Measurements from ENCODE around the gene PIK3CD.
"Not testable (repeated sequence)": the region's sequence is repeated elsewhere in the genome, so short reads cannot be mapped to it uniquely, and the experiment has no call there.

The PIK3CD gene

DNA sequence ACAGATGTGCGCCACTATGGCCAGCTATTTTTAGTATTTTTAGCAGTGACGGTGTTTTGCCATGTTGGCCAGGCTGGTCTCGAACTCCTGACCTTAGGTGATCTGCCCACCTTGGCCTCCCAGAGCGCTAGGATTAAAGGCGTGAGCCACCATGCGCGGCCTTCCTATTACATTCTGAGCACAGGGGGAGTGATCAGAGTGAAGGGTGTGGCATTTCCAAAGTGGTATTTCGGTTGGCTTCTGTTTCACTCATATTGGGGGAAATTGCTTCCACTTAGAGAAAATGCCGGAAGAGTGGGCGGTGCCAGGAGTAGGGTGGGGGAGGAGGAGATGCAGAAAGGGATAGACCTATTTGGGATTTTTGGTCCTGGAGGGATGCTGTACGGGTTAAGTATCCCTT is 4.3 kb downstream of the PIK3CD start:
- DNase-seq: no peak

DNA sequence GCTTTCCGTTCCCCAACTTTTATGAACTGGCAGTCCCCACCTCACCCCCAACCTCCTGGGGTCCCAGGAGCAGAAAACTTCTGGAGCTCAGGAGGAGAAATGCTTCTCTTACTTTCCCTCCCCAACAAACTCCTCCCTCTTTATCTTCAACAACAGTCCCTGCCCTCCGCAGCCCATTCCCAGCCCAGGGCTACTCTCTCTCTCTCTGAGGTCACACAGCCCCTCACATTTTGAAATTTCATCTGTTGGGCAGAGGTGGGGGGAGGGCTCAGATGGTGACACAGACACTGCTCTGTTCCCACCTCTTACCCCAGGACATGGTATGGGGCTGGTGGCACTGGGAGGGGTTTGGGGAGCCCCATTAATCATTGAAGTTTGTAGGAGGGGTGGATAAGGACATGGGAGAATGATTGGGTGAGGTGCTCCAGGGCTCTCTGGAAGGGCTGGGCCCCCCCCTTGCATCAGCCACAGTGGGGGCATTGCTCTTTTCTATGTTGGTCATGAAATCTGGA is 6.0 kb downstream of the PIK3CD start:
- no peak for DNase-seq

DNA sequence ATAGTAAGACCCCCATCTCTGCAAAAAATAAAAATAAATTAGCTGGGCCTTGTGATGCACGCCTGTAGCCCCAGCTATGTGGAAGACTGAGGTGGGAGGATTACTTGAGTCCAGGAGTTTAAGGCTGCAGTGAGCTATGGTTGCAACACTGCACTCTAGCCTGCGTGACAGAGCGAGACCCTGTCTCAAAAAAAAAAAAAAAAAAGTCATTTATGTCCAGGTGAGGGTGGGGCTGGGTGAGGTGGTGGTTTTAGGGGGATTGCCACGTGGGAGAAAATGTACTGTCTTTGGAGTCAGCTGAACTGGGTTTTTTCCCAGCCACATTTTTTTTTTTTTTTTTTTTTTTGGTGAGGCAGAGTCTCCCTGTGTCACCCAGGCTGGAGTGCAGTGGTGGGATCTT is 6.7 kb downstream of the PIK3CD start:
- no peak for DNase-seq

DNA sequence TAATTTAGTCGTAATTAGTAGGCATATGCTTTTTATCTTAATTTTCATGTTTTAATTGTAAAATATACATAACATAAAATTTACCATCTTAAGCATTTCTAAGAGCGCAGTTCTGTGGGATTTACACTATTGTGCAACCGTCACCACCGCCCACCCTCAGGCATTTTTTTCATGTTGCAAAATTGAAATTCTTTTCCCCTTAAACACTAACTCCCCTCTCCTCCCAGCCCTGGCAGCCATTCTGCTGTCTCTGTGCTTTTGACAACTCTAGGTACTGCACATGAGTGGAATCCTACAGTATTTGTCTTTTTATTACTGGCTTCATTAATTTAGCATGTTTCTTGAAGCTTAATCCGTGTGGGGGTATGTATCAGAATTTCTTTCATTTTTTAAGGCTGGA is 7.8 kb downstream of the PIK3CD start:
- DNase-seq: no peak

DNA sequence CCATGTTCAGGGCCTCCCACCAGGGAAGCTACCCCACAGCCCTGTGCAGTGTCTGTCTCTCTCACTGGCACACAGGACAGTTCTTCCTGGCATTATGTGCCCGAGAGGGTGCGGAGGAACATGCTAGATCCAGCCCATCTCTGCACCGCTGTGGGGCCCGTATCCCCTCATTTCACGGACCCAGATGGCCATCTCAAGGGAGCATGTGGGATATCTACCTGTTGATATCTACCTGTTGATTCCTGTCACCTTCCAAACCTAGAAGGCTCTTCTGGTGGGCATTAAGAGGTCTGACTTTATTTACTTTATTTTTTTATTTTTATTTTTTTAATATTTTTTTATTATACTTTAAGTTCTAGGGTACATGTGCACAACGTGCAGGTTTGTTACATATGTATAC is 11.7 kb downstream of the PIK3CD start:
- no peak for DNase-seq

DNA sequence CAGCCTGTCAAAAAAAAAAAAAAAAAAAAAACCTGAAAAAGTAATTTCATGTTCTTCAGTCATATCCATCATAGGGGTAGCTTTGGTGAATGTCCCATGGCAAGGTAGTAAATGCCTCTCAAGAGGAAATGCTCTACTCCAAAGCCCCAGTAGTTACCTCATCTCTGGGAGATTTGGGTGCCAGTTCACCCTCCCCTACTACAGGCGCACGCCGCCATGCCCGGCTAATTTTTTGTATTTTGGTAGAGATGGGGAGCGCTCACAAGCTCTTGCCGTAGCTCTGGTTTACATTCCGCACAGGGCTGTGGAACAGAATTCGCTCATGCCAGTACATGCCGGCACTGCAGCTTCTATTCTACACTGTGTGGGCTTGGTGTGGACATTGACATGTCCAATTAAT is 13.7 kb downstream of the PIK3CD start:
- DNase-seq: no peak

DNA sequence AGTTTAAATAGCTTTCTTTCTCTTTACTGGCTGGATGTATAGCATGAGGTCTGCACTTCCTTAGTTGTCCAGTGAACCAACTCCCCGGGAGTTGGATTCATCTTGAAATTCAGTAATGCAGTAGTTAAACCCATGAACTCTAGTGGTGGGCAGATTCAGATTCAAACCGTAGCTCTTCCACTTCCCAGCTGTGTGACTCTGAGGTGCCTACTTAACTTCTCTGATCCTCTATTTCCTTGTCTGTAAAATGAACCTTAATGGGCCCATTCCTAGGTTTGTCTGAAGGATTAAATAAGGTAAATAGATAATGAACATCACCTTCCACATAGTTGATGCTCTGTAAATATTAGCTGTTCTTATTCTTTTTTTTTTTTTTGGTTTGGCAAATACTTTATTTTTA is 16.5 kb downstream of the PIK3CD start:
- DNase-seq: no peak

DNA sequence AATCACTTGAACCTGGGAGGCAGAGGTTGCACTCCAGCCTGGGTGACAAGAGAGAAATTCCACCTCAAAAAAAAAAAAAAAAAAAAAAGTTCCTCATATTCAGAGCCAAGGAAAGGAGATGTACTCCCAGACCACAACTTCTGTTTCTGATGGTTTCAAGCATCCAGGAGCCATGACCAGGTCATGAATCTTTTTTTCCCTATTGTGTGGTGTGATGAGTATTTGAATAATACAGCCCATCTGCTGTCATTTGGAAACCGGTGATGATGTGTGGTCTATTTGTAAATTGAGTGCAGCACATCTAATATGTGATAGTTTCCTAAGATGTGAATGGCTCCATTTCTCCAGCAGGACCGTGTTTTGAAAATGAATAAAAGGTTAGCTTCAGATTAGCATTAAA is 18.6 kb downstream of the PIK3CD start:
- DNase-seq: no peak

DNA sequence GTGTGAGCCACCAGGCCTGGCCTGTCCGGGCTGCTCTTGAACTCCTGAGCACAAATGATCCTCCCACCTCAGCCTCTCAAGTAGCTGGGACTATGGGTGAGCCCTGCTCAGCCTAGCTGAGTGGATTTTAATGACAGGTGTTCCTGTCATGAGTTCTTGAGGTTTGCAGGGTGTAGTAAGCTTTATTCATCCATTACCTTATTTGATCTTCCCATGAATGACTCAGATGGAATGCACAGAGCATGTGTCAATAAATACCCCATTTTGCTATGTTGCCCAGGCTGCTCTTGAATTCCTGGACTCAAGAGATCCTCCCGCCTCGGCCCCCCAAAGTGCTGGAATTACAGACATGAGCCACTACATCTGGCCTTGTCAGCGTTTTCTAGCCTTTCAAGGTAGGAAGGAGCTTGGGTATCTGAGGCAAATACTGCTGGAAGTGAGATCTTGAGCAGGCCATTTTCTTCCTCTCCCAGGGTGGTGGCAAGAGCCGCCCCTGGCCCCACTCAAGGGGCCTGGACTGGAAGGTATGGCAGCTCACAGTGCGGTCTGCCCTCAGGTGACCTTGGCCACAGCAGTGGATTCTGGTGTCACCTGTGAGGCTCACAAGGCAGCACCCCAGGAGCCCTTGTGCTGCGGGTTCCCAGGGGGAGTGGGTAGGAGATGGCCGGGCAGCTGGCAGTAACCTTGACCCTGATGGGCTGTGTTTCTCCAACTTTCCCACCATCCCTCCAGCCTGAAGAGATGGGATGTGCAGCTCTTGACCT is 20.0 kb downstream of the PIK3CD start:
- no peak for DNase-seq

DNA sequence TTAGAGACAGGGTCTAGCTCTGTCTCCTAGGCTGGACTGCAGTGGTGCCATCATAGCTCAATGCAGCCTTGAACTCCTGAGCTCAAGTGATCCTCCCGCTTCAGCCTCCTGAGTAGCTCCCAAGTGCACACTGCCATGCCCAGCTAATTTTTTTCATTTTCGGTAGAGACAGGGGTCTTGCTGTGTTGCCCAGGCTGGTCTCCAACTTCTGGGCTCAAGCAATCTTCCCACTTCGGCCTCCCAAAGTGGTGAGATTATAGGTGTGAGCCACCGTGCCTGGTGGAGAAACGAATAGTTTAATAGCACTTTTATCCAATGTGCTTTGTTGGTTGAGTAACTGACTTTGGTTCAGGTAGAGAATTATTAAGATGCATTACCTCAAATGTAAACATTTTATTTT is 20.9 kb downstream of the PIK3CD start:
- no peak for DNase-seq

DNA sequence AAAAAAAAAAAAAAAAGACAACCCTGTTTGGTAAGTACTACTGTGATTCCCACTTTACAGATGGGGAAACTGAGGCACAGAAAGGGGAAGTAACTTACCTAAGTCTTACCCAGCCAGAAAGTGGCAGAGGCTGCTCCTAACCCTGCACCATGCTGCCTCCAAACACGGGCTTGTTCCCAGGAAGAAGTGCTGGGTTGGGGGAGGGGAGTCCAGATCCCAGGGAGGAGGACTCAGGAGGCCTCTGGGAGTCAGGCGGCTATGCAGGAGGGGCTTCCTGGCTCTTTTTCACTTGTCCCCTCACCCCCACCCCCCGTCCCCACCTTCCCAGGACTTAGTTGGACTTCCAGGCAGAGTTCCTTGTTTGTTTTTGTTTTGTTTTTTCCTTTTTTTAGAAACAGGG is 23.9 kb downstream of the PIK3CD start:
- no peak for DNase-seq

DNA sequence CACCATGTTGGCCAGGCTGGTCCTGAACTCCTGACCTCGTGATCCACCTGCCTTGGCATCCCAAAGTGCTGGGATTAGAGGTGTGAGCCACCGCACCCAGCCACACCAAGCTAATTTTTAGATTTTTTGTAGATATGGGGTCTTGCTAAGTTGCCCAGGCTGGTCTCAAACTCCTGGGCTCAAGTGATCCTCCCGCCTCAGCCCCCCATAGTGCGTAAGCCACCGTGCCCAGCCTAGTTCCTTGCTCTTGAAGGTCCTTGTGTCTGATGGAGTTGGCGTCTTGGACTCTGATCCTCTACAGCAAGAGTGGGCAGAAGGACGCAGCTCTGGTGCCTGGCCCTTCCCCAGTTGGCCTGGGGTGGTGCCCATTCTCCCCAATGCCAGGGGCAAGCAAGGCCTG is 24.6 kb downstream of the PIK3CD start:
- not testable (repeated sequence) for DNase-seq

DNA sequence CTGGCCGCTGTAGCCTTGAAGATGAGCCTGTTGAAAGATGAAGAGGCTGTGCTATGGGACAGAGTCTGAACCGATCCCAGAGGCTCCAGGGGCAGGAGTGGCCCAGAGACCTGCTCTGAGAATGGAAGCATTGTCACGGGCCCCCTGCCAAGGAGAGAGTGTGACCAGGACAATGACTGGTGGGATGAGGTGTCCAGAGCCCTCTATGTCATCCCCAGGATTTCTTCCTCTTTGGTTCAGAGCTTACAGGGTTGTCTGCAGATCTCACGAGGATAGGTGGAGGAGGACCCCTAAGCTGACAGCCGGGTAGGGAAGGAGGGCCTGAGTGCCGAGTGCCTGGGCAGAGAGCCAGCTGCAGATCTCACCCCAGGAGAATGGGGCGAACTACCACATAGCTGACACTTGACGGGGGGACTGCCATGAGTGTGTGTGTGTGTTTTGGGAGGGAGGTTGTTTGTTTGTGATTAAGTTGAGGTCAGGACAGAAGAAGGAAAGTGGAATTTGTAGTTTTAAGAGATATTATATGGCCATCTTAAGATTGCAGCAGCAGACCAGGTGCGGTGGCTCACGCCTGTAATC is 25.4 kb downstream of the PIK3CD start:
- DNase-seq: no peak

DNA sequence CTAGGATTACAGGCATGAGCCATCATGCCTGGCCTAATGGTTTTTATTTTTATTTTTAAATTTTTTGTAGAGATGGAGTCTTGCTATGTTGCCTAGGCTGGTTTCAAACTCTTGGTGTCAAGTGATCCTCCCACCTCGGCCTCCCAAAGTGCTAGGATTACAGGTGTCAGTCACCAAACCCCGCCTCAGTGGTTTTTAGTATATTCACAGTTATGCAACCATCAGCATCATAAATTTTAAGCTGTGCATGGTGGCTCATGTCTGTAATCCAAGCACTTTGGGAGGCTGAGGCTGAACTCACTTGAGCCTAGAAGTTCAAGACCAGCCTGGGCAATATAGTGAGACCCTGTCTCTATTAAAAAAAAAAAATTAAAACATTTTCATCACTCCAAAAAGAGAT is 28.6 kb downstream of the PIK3CD start:
- no peak for DNase-seq

DNA sequence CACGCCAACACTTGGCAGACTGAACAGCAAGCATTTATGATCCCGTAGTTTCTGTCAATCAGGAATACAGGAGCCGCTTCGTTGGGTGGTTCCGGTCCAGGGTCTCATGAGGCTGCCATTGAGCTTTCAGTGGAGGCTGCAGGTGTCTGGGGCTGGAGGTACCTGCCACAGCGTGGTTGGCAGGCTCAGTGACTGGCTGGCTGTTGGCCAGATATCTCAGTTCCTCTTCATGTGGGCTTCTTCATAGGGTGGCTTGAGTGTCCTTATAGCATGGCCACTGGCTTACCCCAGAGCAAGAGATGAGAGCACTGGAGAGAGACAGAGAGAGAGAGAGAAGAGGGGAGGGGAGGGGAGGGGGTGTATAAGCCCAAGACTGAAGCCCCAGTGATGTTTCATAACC is 29.3 kb downstream of the PIK3CD start:
- DNase-seq: no peak

DNA sequence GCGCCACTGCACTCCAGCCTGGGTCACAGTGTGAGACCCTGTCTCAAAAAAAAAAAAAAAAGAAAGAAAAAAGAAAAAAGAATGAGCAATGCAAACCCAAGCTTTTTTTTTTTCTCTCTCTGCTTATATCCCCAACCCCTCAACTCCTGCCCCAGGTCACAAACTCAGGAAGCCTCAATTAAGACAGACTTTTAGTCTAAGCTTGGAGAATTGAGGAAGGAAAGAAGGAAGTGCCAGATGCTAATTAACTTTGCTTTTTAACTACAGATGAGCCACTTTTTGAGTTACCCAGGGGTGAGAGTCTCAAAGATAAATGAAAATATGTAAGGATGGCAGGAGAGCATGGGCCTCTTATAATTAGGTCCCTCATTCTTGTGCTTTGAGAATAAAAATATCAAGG is 33.3 kb downstream of the PIK3CD start:
- DNase-seq: no peak

DNA sequence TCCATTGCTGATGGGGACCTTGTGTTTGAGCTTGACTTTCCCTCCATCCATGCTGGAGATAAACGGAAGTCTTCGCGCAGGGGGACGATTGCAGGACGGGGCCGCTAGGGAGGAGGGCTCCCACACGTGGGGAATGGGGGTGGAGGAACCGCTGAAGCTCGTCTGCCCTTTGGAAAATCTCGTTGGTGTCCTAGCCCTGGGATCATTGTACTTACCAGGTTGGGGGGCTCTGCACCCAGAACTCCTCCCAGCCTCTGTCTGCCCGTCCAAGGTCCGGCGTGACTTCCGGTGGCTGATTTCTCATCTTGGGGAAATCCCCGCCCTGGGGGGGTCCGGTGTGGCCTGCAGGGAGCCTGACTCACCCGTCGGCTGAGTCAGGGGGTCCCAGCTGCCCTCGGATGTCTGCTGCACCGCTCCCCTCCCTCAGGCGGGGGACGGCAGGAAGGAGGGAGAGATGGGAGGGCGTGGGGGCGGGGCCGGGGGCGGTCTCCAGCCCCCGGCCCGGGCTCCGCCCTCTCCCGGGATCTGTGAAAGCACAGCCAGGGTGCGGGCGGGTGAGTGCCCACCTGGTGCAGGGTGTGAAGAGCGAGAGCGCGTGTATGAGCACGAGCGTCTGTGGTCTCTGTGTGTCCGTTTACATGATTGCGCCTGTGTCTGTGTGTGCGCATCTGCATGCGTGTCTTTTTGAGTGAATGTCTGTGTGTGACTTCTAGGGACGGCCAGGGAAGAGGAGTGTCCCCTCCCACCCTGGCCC is 35.8 kb downstream of the PIK3CD start:
- DNase-seq: peak; percentile 73

DNA sequence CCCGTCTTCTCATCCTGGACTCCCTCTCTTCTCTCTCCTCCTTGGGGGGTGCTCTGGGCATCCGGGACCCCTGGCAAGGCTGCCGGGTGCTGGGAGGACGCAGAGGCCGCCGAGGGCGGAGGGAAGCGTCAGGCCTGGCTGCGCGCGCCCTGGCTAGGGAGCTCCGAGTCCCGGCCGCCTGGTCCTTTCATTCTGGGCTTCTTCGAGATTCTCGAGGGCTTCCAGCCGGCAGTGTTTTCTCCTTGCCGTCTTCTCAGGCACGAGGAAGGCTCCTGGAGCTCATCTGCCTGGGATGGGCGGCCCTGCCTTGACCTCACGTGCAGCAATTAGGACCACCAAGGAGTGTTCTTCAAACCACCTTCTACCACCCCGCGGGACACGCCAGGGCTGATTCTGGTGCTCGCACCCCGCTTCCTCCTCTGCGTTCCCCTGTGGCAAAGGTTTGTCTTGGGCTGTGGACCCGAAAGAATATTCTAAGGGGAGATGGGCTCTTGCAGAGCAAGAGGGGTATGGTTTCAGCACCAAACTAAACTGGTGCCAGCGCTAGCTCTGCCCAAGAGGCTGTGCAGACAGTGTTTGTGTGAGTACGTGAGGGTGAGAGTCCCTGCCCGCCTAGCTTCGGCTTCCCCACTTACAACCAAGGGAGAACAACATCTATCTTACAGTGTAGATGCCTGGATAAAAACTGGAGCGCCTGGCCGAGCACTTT is 36.5 kb downstream of the PIK3CD start:
- DNase-seq: peak; percentile 33

DNA sequence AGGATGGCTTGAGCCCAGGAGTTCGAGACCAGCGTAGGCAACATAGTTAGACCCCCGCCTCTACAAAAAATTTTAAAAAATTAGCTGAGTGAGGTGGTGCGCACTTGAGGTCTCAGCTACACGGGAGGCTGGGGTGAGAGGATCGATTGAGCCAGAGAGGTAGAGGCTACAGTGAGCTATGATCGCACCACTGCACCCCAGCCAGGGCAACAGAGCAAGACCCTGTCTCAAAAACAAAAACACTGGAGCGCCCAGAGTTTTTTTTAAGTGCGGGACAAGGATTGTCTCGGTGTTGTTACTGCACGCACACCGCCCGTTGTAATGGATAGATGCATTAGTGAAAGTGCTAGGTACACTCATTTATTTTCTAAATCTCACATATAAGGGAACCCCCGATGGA is 37.1 kb downstream of the PIK3CD start:
- DNase-seq: no peak

DNA sequence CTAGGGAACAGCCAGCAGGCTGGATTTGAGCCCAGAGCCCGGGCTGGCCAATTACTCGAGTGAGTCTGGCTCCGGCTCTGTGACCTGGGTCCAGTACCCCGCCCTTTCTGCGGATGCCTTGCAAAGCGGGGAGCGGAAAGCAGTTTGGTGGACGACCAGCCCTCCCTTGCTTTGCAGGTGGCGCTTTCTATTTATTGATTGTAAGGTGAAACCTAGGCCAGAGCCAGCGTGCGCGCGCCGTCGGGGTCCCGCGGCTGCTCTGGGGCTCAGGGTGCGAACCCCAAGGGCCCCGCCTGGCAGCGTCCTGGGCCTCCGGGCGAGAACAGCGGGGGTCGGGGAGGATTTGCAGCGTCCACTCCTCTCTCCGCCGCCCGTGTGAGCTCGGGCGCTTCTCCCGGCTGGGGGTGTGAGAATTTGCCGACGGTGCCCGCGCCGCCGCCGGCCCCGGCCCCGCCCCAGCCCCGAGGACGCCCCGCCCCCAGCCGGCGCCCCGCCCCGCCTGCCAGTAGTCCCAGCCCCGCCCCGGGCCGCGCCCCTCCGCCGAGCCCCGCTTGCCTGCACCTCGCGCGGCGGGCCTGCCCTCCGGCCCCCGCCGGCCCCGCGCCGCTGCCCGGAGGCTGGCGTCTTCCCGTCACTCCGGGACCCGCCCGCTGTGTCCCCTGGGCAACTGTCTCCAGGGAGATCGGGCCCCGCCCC is 37.6 kb downstream of the PIK3CD start:
- peak; percentile 78 for DNase-seq

DNA sequence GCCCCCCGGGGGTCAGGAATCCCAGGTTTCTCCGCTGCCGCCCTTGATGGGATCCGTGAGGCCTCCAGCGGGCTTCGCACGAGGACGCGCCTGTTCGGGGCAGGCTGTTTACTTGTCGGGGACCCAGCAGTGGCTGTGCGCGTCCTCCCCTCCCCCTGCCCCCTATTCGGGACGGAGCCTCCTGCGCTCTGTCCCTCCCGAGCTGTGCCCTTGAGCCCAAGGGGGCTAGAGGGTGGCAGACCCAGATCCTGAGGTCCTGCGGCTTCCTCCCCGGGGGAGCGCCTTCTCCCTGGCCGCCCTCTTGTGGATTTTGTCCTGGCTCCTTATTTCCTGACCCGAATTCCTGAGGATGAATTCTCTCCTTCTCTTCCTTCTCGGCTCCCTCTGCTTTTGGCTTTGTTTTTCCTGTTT is 38.4 kb downstream of the PIK3CD start:
- peak; percentile 41 for DNase-seq

DNA sequence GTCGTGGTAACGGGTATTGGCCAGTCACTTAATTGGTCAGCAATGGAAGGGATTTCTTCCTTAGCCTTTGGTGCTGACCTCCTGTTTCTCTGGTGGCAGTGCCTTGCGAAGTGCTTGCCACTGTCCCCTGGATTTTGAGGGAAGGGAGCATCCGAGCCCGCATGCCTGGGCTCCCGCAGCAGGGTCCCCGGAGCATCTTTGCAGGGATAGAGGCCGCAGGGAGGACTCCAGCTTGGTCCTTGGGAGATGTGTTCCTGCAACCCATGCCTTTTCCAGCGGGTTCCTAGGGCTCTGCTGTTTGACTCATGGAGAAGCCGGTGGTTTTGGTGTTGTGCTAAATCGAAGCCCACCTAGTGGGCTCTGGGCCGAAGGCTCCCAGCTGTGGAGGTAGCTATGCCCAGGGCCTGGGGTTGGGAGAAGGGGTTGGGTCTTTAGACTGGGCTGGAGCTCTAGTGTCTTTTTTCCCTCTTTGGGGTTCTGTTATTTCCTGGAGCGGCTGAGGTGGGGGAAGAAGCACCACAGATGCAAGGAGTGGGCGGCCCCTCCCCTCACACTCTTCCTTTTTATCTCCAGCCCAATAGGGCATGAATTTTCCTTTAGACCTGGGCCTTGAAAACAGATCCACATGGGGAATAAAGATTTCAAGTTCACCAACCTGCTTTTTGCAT is 39.0 kb downstream of the PIK3CD start:
- DNase-seq: no peak

Data from NCI-H146 (cell line).